Measurements from ENCODE around the gene CEACAM19. TPM values are rescaled to one million over a fixed set of nuclear protein-coding genes. Genes with fewer than 3 reads are reported as not detected.

The CEACAM19 gene
- total RNA-seq, 1 donor, result 1.3 TPM

- H3K4me3 ChIP-seq (ENCODE audit: low read depth, low read length), result no peak overlapping the region
- DNase-seq (ENCODE audit: low read depth), result no peak
- TF ChIP-seq, protein P1, sequence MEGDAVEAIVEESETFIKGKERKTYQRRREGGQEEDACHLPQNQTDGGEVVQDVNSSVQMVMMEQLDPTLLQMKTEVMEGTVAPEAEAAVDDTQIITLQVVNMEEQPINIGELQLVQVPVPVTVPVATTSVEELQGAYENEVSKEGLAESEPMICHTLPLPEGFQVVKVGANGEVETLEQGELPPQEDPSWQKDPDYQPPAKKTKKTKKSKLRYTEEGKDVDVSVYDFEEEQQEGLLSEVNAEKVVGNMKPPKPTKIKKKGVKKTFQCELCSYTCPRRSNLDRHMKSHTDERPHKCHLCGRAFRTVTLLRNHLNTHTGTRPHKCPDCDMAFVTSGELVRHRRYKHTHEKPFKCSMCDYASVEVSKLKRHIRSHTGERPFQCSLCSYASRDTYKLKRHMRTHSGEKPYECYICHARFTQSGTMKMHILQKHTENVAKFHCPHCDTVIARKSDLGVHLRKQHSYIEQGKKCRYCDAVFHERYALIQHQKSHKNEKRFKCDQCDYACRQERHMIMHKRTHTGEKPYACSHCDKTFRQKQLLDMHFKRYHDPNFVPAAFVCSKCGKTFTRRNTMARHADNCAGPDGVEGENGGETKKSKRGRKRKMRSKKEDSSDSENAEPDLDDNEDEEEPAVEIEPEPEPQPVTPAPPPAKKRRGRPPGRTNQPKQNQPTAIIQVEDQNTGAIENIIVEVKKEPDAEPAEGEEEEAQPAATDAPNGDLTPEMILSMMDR (IDR thresholded peaks at IDR 0.05; ENCODE audit: insufficient read depth, low read length), result no peak
These were observed 29.9 kb downstream of the CEACAM19 start for GRCh38 chr19:44701228-44701627.

DNA sequence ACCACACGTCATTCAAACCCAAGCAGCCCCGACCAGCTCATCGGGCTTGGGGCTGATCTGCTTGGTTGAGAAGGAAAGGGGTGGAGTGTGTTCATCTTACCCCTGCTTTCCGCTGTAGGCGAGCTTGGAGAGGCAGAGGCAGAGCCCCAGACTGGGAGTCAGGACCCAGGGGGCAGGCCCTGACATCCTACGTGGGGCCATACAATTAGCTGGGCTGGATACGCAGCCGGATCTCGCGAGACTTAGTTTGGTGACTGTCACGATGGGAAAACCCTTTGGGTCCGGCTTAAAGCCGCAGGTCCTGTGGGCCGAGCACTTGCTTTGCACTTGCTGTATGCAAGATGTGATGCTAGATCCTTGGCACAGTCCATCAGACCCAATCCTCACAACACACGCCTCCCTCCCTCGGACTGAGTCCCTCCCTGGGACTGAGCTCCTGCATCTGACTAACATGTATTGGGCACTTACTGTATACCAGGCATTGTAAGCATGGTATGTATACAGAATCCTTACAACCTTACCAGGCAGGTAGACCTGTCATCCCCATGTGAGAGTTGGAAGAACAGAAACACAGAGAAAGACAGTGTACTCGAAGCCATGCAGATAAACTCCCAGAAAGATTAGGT lies 31.4 kb downstream of the CEACAM19 start:
- no peak for DNase-seq (ENCODE audit: low read depth)
- TF ChIP-seq, protein P1 (IDR thresholded peaks at IDR 0.05; ENCODE audit: insufficient read depth, low read length), result no peak
- no peak overlapping the region for H3K4me3 ChIP-seq (ENCODE audit: low read depth, low read length)

DNA sequence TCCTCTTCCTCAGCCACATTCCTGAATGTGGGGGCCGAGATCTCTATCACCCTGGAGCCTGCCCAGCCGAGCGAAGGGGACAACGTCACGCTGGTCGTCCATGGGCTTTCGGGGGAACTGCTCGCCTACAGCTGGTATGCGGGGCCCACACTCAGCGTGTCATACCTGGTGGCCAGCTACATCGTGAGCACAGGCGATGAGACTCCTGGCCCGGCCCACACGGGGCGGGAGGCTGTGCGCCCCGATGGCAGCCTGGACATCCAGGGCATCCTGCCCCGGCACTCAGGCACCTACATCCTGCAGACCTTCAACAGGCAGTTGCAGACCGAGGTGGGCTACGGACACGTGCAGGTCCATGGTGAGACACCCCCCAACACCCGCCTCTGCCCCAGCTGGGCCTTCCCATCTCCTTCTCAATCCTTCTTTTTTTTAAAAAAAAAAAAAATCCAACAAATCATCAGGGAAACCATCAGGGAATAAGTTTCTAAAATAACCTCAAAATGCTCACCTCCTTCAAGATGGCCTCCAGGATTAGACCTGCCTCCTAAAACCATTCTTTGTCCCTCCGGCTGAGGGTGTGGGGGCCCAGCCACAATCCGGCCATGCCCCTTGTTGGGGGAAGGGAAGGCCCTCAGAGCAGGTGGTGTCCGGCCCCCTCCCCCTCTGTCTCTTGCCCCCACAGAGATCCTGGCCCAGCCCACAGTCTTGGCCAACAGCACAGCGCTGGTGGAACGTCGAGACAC lies 32.2 kb downstream of the CEACAM19 start:
- TF ChIP-seq, protein P1 (IDR thresholded peaks at IDR 0.05; ENCODE audit: insufficient read depth, low read length), result no peak
- no peak overlapping the region for H3K4me3 ChIP-seq (ENCODE audit: low read depth, low read length)
- DNase-seq (ENCODE audit: low read depth), result no peak

DNA sequence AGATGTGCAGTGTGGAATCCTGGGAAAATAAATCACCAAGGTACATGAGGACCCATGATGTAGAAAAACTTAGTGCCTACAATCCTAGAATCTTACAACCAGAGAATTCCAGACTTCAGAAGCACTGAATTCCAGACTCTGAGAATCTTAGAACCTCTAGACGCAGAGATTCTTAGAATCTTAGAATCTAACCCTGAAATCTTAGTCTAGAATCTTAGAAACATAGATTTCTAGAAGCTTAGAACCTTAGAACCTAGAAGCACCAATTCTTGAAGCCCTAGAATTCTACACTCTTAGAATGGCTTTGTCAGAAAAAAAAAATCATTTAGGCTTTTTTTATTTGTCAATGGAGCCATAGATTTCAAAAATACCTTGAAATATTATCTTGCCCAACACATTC lies 33.7 kb downstream of the CEACAM19 start:
- TF ChIP-seq, protein P1 (IDR thresholded peaks at IDR 0.05; ENCODE audit: insufficient read depth, low read length), result no peak
- DNase-seq (ENCODE audit: low read depth), result no peak
- H3K4me3 ChIP-seq (ENCODE audit: low read depth, low read length), result no peak overlapping the region

GRCh38 chr19:44705502-44706010 lies 34.3 kb downstream of the CEACAM19 start:
- TF ChIP-seq, protein P1 (IDR thresholded peaks at IDR 0.05; ENCODE audit: insufficient read depth, low read length), result no peak
- DNase-seq (ENCODE audit: low read depth), result no peak
- H3K4me3 ChIP-seq (ENCODE audit: low read depth, low read length), result no peak overlapping the region

GRCh38 chr19:44706506-44707236 lies 35.4 kb downstream of the CEACAM19 start:
- TF ChIP-seq, protein P1 (IDR thresholded peaks at IDR 0.05; ENCODE audit: insufficient read depth, low read length), result no peak
- DNase-seq (ENCODE audit: low read depth), result no peak
- no peak overlapping the region for H3K4me3 ChIP-seq (ENCODE audit: low read depth, low read length)
